ENCODE results near the gene TMEM231. TPM values are rescaled to one million over a fixed set of nuclear protein-coding genes. Genes with fewer than 3 reads are reported as not detected.

The TMEM231 gene, protein sequence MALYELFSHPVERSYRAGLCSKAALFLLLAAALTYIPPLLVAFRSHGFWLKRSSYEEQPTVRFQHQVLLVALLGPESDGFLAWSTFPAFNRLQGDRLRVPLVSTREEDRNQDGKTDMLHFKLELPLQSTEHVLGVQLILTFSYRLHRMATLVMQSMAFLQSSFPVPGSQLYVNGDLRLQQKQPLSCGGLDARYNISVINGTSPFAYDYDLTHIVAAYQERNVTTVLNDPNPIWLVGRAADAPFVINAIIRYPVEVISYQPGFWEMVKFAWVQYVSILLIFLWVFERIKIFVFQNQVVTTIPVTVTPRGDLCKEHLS
- total RNA-seq = 4.0 and 6.8 TPM in 2 replicates

DNA sequence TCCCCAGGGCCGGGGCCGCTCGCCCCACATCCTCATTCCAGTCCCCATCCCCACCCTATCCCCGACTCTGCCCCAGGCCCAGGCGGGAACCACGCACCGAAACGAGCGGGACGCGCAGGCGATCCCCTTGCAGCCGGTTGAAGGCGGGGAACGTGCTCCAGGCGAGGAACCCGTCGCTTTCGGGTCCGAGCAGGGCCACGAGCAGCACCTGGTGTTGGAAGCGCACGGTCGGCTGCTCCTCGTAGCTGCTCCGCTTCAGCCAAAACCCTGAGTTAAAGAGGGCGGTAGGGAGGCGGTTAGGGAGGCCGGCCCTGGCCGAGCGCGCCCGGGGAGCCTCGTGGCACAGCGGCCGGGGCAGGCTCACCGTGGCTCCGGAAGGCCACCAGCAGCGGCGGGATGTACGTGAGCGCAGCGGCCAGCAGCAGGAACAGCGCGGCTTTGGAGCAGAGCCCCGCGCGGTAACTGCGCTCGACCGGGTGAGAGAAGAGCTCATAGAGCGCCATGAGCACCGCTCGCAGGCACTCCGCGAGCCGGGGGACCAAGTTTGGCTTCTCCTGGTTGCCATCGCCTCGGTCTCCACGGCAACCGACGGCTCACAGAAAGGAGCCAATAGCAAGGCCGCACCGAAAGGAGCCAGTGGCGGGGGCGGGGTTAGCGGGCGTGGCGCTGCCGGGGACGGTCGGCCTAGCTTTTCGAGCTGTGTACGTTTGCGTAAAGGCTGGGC lies at the start of gene TMEM231:
TSS of gene TMEM231 (minus strand) at position 546 of the 724 bp plus-strand sequence. CDS start at position 503, 43 bp downstream.

DNA sequence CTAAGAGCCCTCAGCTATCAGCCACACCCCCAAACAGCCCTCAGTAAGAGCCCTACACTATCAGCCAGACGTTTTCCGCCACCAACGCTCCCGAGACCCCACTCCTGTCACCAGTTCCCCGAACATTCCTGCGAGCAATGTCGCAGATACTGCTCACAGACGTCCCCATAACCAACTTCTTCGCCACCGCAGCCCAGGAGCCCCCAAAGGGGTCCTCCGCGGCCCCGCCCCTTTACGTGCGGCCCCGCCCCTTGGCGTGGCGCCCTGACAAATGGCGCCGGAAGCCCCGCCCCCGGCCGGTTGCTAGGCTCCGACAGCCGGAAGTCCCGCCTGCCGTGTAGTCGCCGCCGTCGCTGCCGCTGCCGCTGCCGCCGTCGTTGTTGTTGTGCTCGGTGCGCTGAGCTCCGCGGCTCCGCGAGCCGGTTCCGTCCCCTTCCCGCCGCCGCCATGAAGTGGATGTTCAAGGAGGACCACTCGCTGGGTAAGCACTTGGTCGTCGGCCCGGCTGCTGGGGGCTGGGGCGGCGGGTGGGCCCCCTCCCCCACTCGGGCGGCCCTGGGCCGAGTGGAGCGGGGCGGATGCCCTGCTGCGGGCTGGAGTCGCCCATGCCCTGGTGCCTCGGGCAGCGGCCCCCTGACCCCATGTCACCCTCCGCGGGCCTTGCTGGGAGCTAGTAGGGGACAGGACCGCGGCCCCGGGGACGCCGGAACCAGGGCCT lies 10.1 kb upstream of the TMEM231 start, which contains the start of gene GABARAPL2:
TSS of gene GABARAPL2 (plus strand) at position 340 of the 718 bp plus-strand sequence. CDS start at position 448, 108 bp downstream.

DNA sequence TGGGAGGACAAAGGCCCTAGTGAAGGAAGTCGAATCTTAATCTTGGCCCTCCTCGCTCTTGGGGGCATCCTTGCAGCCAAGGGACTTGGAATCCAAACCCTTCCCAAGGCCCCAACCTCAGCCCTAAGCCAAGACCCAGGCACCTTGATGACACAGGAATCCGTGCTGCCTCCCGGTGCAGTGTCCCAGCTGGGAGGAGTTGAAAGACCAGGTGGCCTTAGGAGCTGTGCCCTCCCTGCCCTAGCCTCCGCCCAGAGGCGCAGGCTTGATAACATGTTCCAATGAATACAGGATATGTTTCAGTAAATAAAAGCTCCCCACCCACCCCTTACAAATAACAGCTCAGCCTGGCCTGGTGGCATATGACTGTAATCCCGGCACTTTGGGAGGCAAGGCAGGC lies 20.2 kb downstream of the TMEM231 start, which contains the start of gene CHST5:
TSS of gene CHST5 (minus strand) at position 208 of the 400 bp plus-strand sequence. CDS start 5,724 bp downstream, outside the sequence.

DNA sequence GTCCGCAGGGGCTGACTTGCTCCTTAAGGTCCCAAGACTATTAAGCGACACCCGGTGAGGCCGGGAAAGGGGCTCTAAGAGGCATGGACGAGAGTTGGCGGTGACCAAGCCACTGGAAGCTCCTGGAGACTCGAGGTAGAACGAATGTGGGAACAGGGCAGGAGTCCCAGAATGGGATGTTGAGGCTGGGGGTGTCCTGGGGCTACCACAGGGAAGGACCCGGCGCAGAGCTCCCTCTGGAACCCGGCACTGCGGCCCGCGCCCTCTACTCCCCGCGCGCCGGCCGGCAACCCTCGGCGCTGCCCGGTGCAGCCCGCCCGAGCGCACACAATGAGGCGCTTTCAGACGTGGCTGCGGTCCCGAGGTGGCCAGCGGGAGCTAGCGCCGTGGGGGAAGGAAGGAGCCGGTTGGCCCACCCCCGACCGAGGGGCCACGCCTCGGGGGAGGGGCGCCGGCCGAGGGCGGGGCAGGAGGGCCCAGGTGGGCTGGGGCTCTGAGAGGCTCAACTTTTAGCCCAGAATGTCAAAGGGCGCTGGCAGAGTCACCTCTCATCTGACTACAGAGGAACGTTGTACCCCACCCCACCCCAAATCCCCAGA lies 60.9 kb downstream of the TMEM231 start, which contains the start of gene CHST6:
TSS of gene CHST6 (minus strand) at position 366 of the 599 bp plus-strand sequence. CDS start 15,613 bp downstream, outside the sequence.

Other genes starting within 250 kb of the TMEM231 start
- 137 and 184 TPM in 2 replicates for gene CFDP1, start 122.7 kb downstream of the TMEM231 start, total RNA-seq
- 14.3 and 17.0 TPM in 2 replicates for gene TMEM170A, start 91.6 kb downstream of the TMEM231 start, total RNA-seq
- gene CHST6, start 60.8 kb downstream of the TMEM231 start, total RNA-seq = 0.20 and 0.44 TPM in 2 replicates
- not detected in 2 replicates for gene CHST5, start 20.1 kb downstream of the TMEM231 start, total RNA-seq
- gene GABARAPL2, start 10.1 kb upstream of the TMEM231 start, total RNA-seq = 49.1 and 49.8 TPM in 2 replicates
- gene ADAT1, start 67.0 kb upstream of the TMEM231 start, total RNA-seq = 31.0 and 35.1 TPM in 2 replicates
- gene KARS1, start 91.4 kb upstream of the TMEM231 start, total RNA-seq = 227 and 241 TPM in 2 replicates
- gene TERF2IP, start 91.5 kb upstream of the TMEM231 start, total RNA-seq = 43.9 and 52.0 TPM in 2 replicates
- gene CPHXL2, start 120.8 kb upstream of the TMEM231 start, total RNA-seq = not detected in 2 replicates
- gene DUXB, start 145.2 kb upstream of the TMEM231 start, total RNA-seq = not detected in 2 replicates
- not detected in 2 replicates for gene CPHXL, start 170.2 kb upstream of the TMEM231 start, total RNA-seq